OCI-LY3 (cell line): Measurements from ENCODE around the gene CENPL.
A peak's percentile ranks its signal among the peaks of the same experiment; 100 is the strongest.
"Not testable (repeated sequence)": the region's sequence is repeated elsewhere in the genome, so short reads cannot be mapped to it uniquely, and the experiment has no call there.

ENCODE experiments used
- H2AFZ ChIP-seq: fragments of 200-600, 300-600 bp; shearing (Covaris generic); 2 replicates; pipeline ENCODE4 v1.6.0; 2014; ENCODE audit warnings: antibody characterized with exemption, low read depth, low read length
- H3K27ac ChIP-seq: fragments of 200-600, 300-600 bp; sonication (generic); 2 replicates; pipeline ENCODE4 v1.5.1; 2014; ENCODE audit warnings: mild to moderate bottlenecking, low read length, moderate library complexity, mixed read lengths
- H3K27me3 ChIP-seq: fragments of 200-600, 300-600 bp; sonication (generic); 2 replicates; pipeline ENCODE4 v1.6.1; 2014; ENCODE audit warnings: low read depth, low read length, mixed read lengths
- H3K36me3 ChIP-seq: fragments of 200-600, 300-600 bp; sonication (generic); replicated peaks from 2 replicates; pipeline ENCODE3; 2014; ENCODE audit warnings: low read depth, low read length, mixed read lengths
- H3K4me1 ChIP-seq: fragments of 300-600, 200-600 bp; sonication (generic); 2 replicates; pipeline ENCODE4 v1.6.1; 2014; ENCODE audit warnings: low read length, mixed read lengths
- H3K4me2 ChIP-seq: fragments of 200-600, 300-600 bp; sonication (generic); 2 replicates; pipeline ENCODE4 v1.6.1; 2014; ENCODE audit warnings: low read length, mixed read lengths
- H3K4me3 ChIP-seq: fragments of 300-600, 200-600 bp; sonication (generic); 2 replicates; pipeline ENCODE4 v1.5.1; 2014; ENCODE audit warnings: antibody characterized with exemption, mild to moderate bottlenecking, low read length, moderate library complexity
- H3K79me2 ChIP-seq: fragments of 300-600, 200-600 bp; shearing (Covaris generic); 2 replicates; pipeline ENCODE4 v1.6.1; 2014; ENCODE audit warnings: mild to moderate bottlenecking, low read length, mixed read lengths
- H3K9ac ChIP-seq: fragments of 300-600, 200-600 bp; shearing (Covaris generic); 2 replicates; pipeline ENCODE4 v1.6.0; 2014; ENCODE audit warnings: mild to moderate bottlenecking, low read length, moderate library complexity
- H3K9me3 ChIP-seq: fragments of 200-600, 300-600 bp; shearing (Covaris generic); 2 replicates; pipeline ENCODE4 v1.6.1; 2014; ENCODE audit warnings: low read length, mixed read lengths; ENCODE audit not compliant: insufficient read depth
- H4K20me1 ChIP-seq: fragments of 200-600, 300-600 bp; sonication (generic); 2 replicates; pipeline ENCODE4 v1.6.1; 2016; ENCODE audit warnings: low read length, mixed read lengths; ENCODE audit not compliant: insufficient read depth
- CTCF ChIP-seq: fragments of 200-600, 300-600 bp; sonication (generic); IDR thresholded peaks from 2 replicates; pipeline ENCODE4 v1.5.1; 2014; ENCODE audit warnings: antibody characterized with exemption, low read length, low read depth
- EZH2phosphoT487 ChIP-seq: fragments of 200-600 bp; shearing (Covaris generic); IDR thresholded peaks from 2 replicates; pipeline ENCODE4 v1.6.1; 2018; ENCODE audit warnings: antibody characterized with exemption, mixed run types, low read depth

Gene CENPL

GRCh38 chr1:173823781-173824314 is 835 bp downstream of the CENPL start:
- TF ChIP-seq EZH2phosphoT487 (no peak), CTCF (no peak)
- peak overlapping the region; percentile 91 for H3K9ac ChIP-seq
- H3K9me3 ChIP-seq, result no peaks in the 10 kb centered on the region
- H3K4me2 ChIP-seq, result peak overlapping the region; percentile 94
- peaks cover 15% of the 10 kb centered on the region for H3K36me3 ChIP-seq
- no peaks in the 10 kb centered on the region for H3K27me3 ChIP-seq
- H4K20me1 ChIP-seq, result no peaks in the 10 kb centered on the region; the same call in 1 of the 2 replicates
- peaks cover 29% of the 10 kb centered on the region for H3K4me1 ChIP-seq
- H2AFZ ChIP-seq, result peak overlapping the region; percentile 71
- H3K4me3 ChIP-seq, result peak overlapping the region; percentile 91
- peaks cover 70% of the 10 kb centered on the region for H3K79me2 ChIP-seq
- peak overlapping the region; percentile 83 for H3K27ac ChIP-seq

GRCh38 chr1:173821680-173822079 is 3.0 kb downstream of the CENPL start:
- TF ChIP-seq EZH2phosphoT487, result no peak
- no peak for TF ChIP-seq CTCF
- Histone ChIP-seq H3K4me3 (no peak overlapping the region), H3K4me2 (no peak overlapping the region), H3K79me2 (peaks cover 82% of the 10 kb centered on the region), H3K9ac (no peak overlapping the region), H3K27ac (no peak overlapping the region), H3K4me1 (peaks cover 18% of the 10 kb centered on the region), H4K20me1 (peaks cover 3% of the 10 kb centered on the region), H3K9me3 (no peaks in the 10 kb centered on the region), H3K36me3 (peaks cover 22% of the 10 kb centered on the region), H2AFZ (no peak overlapping the region), H3K27me3 (no peaks in the 10 kb centered on the region)

GRCh38 chr1:173818459-173818858 is 6.2 kb downstream of the CENPL start:
- Histone ChIP-seq H3K4me1 (peaks cover 12% of the 10 kb centered on the region), H3K79me2 (peaks cover 89% of the 10 kb centered on the region), H2AFZ (no peak overlapping the region), H3K27me3 (no peaks in the 10 kb centered on the region), H3K36me3 (peaks cover 22% of the 10 kb centered on the region), H3K9me3 (no peaks in the 10 kb centered on the region), H3K27ac (no peak overlapping the region), H3K9ac (no peak overlapping the region), H3K4me3 (no peak overlapping the region), H3K4me2 (no peak overlapping the region), H4K20me1 (peaks cover 3% of the 10 kb centered on the region)
- TF ChIP-seq CTCF (no peak), EZH2phosphoT487 (no peak)

- H3K27me3 ChIP-seq, H3K9ac ChIP-seq, H3K4me3 ChIP-seq, H3K4me2 ChIP-seq, H3K4me1 ChIP-seq, H3K27ac ChIP-seq, H2AFZ ChIP-seq, H3K9me3 ChIP-seq, H4K20me1 ChIP-seq: not testable (repeated sequence)
- Histone ChIP-seq H3K36me3 (peaks cover 17% of the 10 kb centered on the region), H3K79me2 (peaks cover 66% of the 10 kb centered on the region)
Observed at GRCh38 chr1:173813654-173814053, 11.0 kb downstream of the CENPL start.
